H1 (cell line): Measurements from ENCODE around the gene ADK. TPM values are rescaled to one million over a fixed set of nuclear protein-coding genes. Genes with fewer than 3 reads are reported as not detected.

Experiments
- HDAC2 ChIP-seq, 2 experiments: fragments of 300-600 bp in 1 of 2; sonication (generic) in 1 of 2; IDR thresholded peaks; 2 replicates each; pipeline ENCODE4 v1.6.1; 2011 to 2012; ENCODE audit warnings: low read depth in 2 of 2, low read length in 2 of 2, mild to moderate bottlenecking in 2 of 2, moderate library complexity in 2 of 2, borderline replicate concordance in 1 of 2, inconsistent platforms in 1 of 2
- KDM4A ChIP-seq: IDR thresholded peaks from one replicate; pipeline ENCODE4 v1.7.1; 2012; ENCODE audit warnings: low read depth, mild to moderate bottlenecking, moderate library complexity, low read length, inconsistent platforms; ENCODE audit not compliant: severe bottlenecking
- polyA plus RNA-seq, 7 experiments: library from polyadenylated mRNA; depleted of rRNA in 3 of 7; stranded (reverse) in 5 of 7; unstranded in 2 of 7; fragments of >200 nt in 5 of 7; fragments of 200-250 nt in 2 of 7; gene quantifications; 1 replicate in 5 of 7; 2 replicates in 1 of 7; 4 replicates in 1 of 7; pipeline versions ENCODE4 v1.2.1 to v1.2.3, GENCODE V29; 2011 to 2013; ENCODE audit warnings: missing spikeins in 2 of 7, mixed read lengths in 2 of 7
- total RNA-seq: library from RNA; stranded (reverse); fragmentation: NEBNext Ultra II Directional; extraction: Animal tissue kit (Norgen Biotek cat#: 25700); gene quantifications from 2 replicates; pipeline ENCODE4 v1.2.1, GENCODE V29; 2021

The ADK gene
- total and polyA plus RNA-seq, 2 of the 8 experiments (the other 6 are each of a cell fraction or from before 2014, with no cell fraction given): 12.3 to 42.4 TPM

GRCh38 chr10:74500816-74501215 is 349.8 kb downstream of the ADK start (continued):
- TF ChIP-seq KDM4A (no peak), HDAC2 (IDR thresholded peaks at IDR 0.05; ENCODE audit: borderline replicate concordance in 1 of 2, low read depth in 2 of 2, low read length in 2 of 2) (no peak)
- TF ChIP-seq, all 59 proteins: peak for 0
